Brain microvascular endothelial cell (primary cell): Measurements from ENCODE around the gene MACROD1.
A peak's percentile ranks its signal among the peaks of the same experiment; 100 is the strongest.

Source experiments
- DNase-seq: peaks from one replicate; pipeline ENCODE4 v3.0.0-alpha.2; 2020
- H3K27ac ChIP-seq: fragments of 250-450 bp; sonication (Bioruptor Pico); 2 replicates; pipeline ENCODE4 v1.5.1; 2020; ENCODE audit warnings: mild to moderate bottlenecking, moderate library complexity
- H3K27me3 ChIP-seq: fragments of 250-450 bp; sonication (Bioruptor Pico); replicated peaks from 2 replicates; pipeline ENCODE4 v1.5.1; 2020; ENCODE audit warnings: mild to moderate bottlenecking
- H3K36me3 ChIP-seq: fragments of 250-450 bp; sonication (Bioruptor Pico); replicated peaks from 2 replicates; pipeline ENCODE4 v1.5.1; 2020; ENCODE audit warnings: mild to moderate bottlenecking
- H3K4me3 ChIP-seq: 2 replicates; pipeline ENCODE4 v1.5.1; 2011; ENCODE audit warnings: low read depth, mild to moderate bottlenecking, control low read depth, low read length, moderate library complexity
- in situ Hi-C: cut with HindIII; loops from 2 replicates; pipeline ENCODE4 v1.10.0; 2017; ENCODE audit warnings: low sequenced_read_pairs, low pct_ligation_motif_present
- TF ChIP-seq, protein P1 (sequence below): IDR thresholded peaks from 2 replicates; pipeline ENCODE4 v1.5.1; 2011; ENCODE audit warnings: low read depth, mild to moderate bottlenecking, moderate library complexity, low read length, control low read depth, inconsistent platforms; ENCODE audit errors: missing control alignments

Gene MACROD1

DNA sequence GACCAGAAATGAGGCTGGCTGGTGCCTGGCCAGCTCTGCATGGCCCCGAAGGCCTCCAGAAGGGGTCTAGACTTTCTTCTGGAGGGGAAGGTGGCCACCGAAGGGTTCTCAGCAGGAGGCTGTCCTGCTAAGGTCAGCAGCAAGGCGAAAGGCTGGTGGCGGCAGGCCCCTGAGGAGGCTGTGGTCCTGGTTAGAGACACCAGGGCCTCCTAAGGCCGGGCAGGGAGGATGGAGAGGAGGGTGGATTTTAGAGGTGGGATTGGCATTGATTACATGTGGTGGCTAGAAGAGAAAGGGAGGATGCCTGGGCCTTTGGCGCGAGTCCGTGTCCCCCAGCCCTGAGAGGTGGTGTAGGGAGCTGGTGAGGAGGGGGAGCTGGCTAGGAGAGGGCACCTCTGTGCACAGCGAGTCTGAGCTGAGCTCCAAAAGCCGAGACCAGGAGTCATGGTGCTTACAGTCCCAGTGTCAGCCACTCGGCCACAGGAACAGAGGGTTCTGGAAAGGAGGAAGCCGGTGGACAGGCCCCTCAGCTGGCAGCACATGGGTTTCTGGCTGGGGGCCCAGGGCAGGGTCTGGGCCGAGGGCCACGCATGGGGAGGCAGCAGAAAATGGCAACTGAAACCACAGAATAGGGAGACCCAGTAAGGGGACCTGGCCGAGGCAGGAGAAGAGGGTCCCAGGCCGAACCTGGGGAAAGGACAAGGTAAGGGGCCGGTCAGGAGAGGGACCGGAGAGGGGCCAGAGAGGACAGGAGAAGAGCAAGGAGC, 43.1 kb upstream of the MACROD1 start:
- H3K4me3 ChIP-seq = no peak overlapping the region

DNA sequence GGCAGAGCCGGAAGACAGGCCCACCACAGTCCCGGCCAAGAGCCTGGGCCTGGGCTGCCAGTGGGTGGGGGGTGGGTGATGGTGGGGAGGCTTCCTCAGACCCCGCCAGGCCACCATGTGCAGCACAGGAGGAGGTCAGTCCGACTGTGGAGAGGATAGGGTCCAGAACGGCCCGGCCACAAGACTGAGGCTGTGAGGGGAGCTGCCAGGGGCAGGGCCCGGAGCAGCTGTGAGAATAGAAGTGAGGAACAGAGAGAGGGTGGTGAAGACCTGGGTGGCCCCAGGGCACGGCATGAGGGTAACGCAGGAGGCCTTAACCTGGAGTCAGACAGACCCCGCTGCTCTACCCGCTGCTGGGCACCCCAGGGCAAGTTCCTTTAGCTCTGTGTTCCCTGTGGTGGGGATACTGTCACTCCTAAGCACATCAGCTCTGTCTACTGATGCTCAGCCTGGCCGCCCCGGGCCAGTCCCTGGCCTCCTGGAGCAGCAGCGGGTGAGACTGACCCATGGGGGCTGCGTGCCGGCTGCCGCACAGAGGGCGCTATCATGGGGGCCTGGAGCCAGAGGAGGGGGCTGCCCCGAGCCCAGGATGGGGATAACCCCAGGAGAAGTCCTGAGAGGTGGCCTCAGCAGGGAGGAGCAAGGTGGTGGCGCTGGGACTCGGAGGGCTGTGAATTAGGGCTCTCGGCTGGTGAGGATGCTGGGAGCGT, 42.3 kb upstream of the MACROD1 start:
- H3K36me3 ChIP-seq = peaks cover 24% of the 10 kb centered on the region
- no peak for DNase-seq
- no peak overlapping the region for H3K4me3 ChIP-seq
- H3K27ac ChIP-seq = peak overlapping the region; percentile 83
- in situ Hi-C loops = no loop called here
- no peaks in the 10 kb centered on the region for H3K27me3 ChIP-seq
- TF ChIP-seq, protein P1, sequence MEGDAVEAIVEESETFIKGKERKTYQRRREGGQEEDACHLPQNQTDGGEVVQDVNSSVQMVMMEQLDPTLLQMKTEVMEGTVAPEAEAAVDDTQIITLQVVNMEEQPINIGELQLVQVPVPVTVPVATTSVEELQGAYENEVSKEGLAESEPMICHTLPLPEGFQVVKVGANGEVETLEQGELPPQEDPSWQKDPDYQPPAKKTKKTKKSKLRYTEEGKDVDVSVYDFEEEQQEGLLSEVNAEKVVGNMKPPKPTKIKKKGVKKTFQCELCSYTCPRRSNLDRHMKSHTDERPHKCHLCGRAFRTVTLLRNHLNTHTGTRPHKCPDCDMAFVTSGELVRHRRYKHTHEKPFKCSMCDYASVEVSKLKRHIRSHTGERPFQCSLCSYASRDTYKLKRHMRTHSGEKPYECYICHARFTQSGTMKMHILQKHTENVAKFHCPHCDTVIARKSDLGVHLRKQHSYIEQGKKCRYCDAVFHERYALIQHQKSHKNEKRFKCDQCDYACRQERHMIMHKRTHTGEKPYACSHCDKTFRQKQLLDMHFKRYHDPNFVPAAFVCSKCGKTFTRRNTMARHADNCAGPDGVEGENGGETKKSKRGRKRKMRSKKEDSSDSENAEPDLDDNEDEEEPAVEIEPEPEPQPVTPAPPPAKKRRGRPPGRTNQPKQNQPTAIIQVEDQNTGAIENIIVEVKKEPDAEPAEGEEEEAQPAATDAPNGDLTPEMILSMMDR = no peak

More for the DNA sequence above, 43.1 kb upstream of the MACROD1 start:
- Histone ChIP-seq H3K27me3 (no peaks in the 10 kb centered on the region), H3K36me3 (peaks cover 17% of the 10 kb centered on the region), H3K27ac (no peak overlapping the region)
- TF ChIP-seq, protein P1 = no peak
- no peak for DNase-seq
- in situ Hi-C loops = no loop called here

DNA sequence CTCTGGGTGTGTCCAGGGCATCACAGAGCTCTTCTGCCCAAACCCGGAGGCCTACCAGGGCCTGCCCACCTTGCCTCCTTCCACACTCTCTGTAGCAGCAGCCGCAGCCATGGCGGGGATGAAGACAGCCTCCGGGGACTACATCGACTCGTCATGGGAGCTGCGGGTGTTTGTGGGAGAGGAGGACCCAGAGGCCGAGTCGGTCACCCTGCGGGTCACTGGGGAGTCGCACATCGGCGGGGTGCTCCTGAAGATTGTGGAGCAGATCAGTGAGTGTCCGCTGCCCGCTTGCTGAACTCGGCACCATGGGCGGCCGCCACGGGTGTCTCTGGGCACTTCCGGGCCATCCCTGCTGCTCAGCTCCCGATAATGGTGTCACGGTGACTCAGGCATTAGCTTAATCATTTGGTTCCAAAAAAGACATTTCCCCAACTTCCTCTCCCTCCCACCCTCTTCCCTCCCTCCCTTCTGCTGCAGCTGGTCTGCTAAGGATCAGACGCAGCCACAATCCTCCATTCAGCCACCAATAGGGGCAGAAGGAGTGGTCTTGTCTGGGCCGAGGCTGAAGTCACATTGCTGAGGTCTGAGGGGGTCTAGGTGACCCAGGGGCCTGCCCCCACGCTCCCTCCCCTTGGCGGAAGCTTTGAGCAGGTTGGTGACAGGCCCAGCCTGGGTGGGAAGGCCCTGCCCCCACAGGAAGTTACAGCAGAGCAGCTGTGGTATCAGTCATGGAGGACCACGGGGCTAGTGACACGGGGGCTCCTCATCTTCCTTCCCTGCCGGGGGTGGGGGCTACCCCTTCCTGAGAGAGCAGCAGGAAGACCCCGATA, 41.6 kb upstream of the MACROD1 start:
- peaks cover 32% of the 10 kb centered on the region for H3K36me3 ChIP-seq
- TF ChIP-seq, protein P1 = no peak
- peak overlapping the region; percentile 15 for H3K4me3 ChIP-seq
- DNase-seq = peak; percentile 84
- H3K27me3 ChIP-seq = no peaks in the 10 kb centered on the region
- peak overlapping the region; percentile 83 for H3K27ac ChIP-seq
- in situ Hi-C loops = no loop called here

DNA sequence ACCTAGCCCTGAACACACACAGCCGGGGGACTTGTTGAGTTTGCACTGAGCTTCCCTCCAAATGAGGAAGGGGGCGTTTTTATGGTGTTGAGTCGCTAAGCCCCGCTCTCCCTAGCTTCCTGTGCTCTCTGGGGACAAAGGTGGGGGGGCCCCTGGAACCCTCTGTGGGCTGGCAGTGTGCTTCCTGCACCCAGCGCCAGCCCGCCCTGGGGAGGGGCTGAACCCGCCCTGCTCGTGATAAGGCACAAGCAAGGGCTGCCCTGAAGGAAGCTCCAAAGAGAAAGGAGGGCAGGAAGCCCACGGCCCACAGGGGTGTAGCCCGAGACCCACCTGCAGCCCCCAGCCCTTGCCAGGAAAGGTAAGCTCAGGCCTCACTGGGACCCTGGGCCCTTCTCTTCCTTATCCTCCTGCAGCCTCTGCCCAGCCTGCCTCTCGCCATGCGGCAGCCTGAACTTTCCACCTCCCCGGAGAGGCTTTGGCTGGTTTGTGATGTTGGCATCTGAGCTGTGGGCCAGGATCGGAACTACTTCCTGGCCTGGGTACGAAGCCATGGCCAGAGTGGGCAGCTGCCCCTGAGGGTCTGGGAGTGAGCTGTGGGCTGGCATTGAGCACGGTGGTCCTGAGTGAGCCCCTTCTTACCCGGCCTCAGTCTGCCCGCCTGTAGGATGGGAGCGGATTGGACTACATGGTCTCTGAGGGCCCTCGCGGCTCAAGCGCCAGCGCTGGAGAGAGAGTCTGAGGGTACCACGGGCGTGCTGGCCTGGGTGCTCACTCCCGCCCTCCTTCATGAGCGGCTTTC, 40.7 kb upstream of the MACROD1 start, which contains the start of gene FERMT3:
Gene FERMT3 (plus strand): TSS at position 265 of the 799 bp plus-strand sequence. CDS start 644 bp downstream, outside the sequence.
- TF ChIP-seq, protein P1 = no peak
- peaks cover 39% of the 10 kb centered on the region for H3K36me3 ChIP-seq
- no peak for DNase-seq
- in situ Hi-C loops = no loop called here
- no peaks in the 10 kb centered on the region for H3K27me3 ChIP-seq
- peak within 1 kb of the TSS; percentile 83 for H3K27ac ChIP-seq
- no peak within 1 kb of the TSS for H3K4me3 ChIP-seq

DNA sequence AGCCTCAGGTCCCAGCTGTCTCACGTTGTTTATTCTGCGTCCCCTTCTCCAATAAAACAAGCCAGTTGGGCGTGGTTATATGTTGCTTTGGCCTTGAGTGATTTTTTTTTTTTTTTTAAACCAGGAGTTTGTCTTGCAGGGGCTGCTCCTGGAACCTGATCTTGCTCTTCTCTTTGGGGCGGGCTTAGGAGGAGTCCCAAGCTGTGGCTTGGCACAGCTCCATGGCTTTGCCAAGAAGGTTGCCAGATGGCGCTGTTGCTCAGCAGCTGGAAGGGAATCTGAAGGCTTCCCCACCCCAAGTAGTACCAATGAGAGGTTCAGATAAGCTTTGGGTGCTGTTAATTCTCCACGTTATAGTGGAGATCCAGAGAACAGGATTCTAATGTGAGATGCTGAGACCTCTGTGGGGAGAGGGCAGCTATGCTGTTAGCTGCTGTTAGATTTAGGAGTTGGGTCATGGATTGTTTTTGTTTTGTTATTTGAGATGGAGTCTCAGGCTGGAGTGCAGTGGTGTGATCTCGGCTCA, 38.6 kb upstream of the MACROD1 start:
- in situ Hi-C loops = no loop called here

More for the DNA sequence above, 38.6 kb upstream of the MACROD1 start:
- H3K4me3 ChIP-seq = no peak overlapping the region
- TF ChIP-seq, protein P1 = peak; percentile 87
- H3K27ac ChIP-seq = peak overlapping the region; percentile 7
- no peaks in the 10 kb centered on the region for H3K27me3 ChIP-seq
- peak; percentile 86 for DNase-seq
- peaks cover 59% of the 10 kb centered on the region for H3K36me3 ChIP-seq
